OCI-M2 (cell line): ENCODE measurements around the gene TNC.

Source experiments
- DNase-seq: peaks from one replicate; lab custom pipeline; 2025; ENCODE audit not compliant: unreplicated experiment; lab: John Stamatoyannopoulos, UW

The TNC gene

DNA sequence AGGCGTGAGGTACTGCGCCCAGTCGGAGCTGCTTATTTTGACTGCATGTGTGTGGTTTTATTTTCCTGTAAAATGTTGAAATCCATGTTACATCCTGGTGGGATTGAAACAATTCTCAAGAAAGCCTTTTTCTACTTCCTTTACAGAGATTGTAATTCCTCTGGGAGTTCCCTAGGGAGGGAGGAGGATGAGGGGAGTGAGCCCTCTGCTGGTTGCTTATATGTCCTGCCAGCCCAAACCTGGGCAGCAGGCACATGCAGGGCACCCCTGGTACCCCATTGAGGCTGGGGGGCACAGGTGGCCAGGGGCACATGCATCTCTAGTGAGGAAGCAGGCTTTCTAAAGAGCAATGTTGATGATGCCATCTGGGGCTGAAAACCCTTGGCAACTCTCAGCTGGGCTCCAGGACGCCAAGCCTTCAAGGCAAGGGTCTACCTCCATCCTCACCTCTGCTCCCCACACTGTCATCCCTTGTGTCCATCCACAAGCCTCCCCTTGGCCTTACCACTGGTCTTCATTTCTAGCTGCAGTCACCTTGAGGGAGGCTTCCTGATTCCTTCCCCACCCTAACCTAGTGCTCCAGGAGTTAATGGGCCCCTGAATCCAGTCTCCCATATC lies 102.8 kb downstream of the TNC start:
- DNase-seq: no peak

DNA sequence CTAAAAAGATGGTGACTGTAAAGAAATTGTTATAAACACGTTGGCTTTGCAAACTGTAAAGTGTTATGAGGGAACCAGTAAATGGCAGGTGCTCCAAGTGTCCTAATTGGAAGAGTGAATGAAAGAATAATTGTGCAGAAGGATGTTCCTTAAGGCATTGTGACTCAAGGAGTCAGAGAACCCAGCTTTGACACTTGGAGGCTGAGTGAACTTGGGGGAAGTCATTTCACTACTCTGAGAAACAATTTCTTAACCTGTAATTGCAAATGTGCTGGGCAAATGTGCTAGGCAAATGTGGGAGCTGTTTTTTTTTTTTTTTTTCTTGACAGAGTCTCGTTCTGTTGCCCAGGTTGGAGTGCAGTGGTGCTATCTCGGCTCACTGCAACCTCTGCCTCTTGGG lies 103.5 kb downstream of the TNC start:
- DNase-seq: no peak

DNA sequence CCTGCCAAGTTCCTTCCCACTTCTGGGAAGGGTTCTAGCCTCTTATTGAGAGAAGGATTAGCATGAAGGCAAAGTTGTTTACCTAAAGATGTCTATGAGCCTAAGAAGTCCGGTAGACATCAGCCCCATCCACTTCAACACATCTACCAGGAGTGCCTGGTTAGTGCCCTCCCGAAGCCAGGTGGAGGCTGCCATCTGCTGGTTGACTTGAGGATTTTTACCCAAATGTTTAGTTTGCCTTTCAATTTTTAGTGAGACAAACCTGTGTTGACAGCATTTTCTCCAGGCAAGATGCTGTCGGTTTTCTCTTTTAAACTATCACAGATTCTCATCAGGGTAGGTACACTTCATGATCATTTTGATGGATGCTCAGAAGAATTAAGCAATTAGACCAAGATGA lies 104.0 kb downstream of the TNC start:
- no peak for DNase-seq

DNA sequence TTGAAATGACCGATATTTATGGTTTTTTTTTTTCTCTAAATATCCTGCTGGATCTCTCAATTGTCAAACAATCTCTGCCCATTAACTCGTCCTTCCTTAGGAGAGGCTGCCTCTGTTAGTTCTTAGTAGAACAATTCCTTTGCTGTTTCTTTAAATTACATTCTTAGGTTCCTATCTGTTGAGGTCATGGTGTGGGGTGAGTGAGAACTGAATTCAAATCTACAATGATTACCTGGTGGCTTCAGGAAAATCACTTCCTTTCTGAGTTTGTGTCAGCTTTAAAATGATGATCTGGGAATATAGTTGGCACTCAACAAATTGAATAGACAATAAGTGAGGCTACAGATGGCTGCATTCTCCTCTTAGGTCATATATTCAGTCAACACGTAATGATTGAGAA lies 105.5 kb downstream of the TNC start:
- no peak for DNase-seq

DNA sequence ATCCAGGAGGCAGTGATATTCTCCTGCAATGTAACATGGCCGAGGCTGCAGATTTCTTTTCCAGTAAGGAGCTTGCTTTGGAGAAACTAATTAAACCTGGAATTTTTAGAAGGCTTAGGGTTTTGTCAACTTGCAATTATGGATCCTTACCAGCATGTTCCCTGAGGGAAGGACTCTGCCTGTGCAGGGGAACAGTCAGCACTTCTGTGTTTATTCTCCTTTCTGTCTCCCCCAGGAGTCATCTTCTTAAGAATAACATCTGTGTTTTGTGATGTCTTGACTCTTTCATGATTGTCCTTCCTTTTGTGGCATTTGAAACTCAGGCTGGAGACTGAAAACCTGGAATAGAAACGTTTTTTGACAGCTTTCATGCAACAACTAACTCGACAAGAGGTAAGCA lies 107.1 kb downstream of the TNC start:
- no peak for DNase-seq

DNA sequence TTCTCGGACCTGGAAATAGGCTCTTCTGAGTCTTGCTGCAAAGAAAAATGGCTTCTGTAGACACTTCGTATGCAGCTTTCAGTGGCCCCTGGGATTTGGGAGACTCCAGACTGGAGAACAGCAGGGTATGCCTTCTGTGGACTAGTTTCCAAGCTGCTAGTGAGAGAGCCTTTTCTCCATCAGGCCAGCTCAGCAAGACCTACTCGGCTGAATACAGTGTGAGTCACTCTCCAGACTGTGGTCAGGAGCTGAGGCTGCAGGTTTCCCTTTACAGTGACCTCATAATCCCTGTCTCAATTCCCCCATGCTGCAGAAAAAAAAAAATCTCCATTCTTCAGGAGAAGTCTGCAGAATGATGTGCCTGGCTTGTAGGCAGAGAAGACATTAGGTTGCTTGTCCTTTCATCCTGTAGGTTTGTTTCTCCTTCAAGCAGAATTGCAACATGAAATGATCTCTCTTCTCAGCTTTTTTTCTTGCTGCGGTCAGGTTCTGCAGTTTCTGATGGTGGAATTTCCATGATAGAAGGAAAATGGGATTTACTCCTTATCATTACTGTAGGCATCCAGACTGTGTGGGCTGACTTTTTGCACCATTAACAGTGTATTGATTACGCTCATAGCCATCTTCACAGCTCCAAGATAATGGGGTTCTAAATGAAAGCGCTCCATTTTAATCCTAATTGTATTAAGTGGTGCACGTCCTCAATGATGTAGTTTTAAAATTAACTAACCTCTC lies 109.3 kb downstream of the TNC start:
- DNase-seq: no peak

DNA sequence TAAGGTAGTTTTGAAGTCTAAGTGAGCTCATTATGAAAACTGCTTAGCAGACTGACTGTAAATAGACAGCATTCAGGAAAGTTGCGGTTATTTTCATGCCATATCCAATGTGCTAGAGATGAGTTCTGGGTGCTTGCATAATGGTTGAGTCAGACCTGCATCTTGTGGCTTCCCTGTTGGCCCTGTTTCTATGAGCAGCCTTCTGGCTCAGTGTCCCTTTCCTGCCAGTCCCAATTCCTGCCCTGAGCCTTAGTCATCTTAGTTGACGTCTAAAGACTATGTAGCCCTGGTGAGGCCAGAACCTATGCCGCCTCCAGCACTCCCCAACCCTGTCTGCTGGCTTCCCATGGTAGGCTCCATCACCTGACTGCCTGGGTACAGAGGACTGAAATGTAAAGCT lies 111.3 kb downstream of the TNC start:
- no peak for DNase-seq

DNA sequence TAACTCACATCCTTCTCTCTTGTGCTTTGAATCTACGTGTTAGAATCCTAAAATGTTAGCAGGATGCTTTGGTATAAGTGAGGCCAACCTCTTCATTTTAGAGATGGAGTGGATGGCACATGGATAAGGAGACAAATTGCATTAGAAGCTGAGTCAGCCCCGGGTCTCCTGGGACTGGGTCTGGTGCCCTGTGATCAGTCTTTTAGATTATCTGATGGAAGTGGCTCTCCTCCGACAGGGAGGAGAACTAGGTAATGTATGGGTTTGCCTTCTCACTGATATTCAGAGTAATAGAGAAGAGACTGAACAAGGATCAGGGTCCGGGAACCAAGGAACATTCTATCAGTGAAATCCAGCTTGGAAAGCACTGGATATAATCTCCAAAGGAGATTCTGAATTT lies 112.6 kb downstream of the TNC start:
- no peak for DNase-seq

DNA sequence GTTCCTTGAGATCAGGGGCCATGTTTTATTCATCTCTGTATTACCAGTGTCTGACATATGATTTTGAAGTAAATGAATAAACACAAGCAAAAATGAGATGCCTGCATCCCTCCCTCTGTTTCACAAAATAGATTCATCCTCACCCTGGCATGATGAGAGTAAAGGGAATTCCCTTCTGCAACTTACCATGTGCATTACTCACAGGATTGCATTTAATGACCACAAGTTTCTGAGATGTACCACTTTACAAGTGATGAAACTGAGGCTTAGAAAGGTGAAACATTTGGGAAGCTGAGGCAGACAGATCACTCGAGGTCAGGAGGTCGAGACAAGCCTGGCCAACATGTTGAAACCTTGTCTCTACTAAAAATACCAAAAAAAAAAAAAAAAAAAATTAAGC lies 113.4 kb downstream of the TNC start:
- DNase-seq: no peak

DNA sequence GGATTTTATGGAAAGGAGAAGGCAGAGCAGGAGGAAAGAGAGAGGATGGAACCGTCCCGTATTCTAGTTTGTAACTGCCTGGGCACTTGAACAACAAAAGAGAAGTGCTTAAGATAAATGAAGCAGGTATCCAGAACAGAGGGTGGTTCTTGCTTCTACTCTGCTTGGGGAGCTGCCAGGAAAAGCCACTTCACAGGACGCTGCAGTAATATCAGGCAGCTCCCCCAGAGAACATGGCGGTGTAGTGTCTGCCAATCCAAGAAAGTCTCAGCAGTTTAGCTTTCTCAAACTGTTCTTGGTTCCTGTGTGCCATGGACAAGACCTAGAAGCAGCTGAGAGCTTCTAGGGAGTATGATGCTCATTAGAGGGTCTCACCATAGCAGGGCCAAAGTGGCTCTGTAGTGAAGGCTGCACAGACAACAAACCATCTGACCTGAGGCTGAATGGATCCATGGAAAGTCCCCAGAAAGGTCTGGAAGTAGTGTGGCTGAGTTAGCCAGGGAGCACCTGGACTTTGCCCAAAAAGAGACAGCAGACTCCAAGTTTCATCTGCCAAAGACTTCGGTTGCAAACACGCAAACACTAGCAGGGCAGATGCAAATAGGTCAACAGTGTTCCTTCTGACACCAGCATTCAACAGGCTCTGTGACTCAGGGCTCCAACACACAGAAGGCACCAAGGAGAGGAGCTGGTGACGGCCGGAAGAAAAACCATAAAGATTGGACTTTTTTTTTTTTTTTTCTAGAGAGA lies 115.4 kb downstream of the TNC start:
- no peak for DNase-seq

DNA sequence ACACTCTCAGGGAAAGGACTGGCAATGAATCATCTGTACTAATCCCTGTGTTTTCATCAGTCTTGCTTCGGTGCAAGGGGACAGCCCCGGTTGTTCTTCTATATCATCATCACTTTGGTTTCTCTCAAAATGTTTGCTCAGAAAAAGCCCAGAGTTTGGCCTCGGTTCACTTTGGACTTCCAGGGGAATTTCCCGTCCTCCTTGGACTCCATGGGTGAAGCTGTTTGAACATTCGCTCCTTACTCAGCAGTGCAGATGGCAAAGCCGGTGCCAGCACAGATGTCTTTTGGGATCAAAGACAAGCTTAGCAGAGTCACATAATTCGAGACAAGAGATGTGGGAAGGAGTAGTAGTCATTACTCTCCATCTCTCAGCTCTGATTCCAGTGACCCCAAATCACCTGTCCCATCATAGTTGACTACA lies 117.7 kb downstream of the TNC start:
- no peak for DNase-seq

DNA sequence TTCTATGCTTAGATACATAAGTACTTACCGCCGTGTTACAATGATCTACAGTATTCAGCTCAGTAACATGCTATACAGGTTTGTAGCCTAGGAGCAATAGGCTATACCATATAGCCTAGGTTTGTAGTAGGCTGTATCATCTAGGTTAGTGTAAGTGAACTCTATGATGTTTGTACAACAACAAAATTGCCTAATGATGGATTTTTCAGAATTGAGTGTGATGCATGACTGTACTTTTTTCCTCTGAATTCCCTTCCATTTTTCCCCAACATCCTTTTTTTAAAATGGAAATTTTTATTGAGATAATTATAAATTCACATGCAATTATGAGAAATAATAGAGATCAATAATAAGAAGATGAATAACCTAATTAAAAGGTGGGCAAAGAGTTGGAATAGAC lies 119.6 kb downstream of the TNC start:
- DNase-seq: no peak

DNA sequence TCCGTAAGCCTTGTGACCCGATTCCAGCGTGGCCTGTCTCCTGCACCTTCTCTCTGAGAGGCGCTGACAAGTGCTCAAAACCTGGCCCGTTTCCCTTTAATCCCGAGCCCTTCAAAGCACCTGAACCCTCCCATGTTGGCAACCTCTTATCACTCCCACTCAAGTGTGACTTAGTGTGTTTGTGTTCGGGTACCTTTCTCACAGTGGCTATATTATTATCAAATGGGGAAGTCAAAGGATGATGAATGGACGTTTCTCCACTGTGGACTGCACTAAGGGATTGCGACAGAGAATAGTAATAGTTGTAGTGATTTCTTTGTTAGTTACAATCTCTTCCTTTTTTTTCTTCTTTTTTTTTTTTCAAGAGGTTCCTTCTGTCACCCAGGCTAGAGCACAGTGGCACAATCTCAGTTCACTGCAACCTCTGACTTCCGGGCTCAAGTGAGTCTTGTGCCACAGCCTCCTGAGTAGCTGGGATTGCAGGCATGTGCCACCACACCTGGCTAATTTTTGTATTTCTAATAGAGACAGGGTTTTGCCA lies 122.2 kb downstream of the TNC start:
- no peak for DNase-seq

DNA sequence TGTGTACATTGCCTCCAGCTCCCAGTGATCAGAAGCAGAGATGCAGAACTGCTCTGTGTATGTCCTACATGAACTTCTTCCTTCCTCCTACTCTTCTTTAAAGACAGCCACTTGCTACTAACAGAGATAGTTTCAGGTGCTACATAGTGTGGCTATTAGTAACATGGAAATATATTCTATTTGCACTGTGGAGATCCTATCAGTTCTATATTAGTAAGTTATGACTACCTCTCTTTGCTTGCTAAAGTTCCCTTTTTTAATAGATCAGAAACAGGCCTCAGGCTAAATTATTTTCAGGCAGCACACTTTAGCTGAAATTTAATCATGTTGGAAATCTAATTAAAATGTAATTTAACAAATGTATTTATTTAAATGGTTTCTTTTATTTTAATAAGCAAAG lies 123.2 kb downstream of the TNC start:
- no peak for DNase-seq

DNA sequence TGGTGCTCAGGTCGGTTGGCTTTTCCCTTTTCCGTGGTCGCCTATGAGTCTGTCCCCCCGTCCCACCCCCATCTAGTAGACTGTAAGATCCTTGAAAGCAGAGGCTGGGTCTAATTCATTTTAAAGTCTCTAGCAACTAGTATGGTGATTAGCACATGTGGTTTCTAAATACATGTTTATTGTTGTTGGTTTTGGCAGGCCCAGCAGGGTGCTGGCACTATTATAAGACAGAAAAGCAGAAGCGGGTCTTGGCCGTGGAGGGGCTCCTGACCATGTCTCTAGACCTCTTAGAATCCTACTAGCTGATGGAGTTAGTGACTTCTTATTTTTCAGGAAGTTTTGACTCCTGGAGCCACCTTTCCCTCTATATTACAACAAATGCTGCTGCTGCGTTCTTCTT lies 126.1 kb downstream of the TNC start:
- no peak for DNase-seq

DNA sequence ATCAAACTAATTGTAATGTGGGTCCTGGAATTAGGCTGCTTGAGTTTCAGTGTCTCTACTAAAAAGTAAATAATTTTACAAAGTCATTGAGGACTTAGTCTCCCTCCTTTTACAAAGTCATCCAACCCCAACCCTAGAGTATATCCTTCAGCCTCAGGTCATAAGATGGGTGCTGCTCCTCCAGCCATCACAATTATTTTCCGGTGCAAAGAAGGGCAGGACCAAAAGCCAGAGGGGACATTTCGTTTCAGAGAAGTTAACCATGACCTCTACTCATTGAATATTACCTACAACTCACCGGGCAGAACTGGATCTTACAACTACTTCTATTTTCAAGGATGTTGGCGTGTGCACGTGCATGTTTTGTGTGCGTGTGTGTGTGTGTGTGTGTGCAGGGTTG lies 127.1 kb downstream of the TNC start:
- DNase-seq: no peak

DNA sequence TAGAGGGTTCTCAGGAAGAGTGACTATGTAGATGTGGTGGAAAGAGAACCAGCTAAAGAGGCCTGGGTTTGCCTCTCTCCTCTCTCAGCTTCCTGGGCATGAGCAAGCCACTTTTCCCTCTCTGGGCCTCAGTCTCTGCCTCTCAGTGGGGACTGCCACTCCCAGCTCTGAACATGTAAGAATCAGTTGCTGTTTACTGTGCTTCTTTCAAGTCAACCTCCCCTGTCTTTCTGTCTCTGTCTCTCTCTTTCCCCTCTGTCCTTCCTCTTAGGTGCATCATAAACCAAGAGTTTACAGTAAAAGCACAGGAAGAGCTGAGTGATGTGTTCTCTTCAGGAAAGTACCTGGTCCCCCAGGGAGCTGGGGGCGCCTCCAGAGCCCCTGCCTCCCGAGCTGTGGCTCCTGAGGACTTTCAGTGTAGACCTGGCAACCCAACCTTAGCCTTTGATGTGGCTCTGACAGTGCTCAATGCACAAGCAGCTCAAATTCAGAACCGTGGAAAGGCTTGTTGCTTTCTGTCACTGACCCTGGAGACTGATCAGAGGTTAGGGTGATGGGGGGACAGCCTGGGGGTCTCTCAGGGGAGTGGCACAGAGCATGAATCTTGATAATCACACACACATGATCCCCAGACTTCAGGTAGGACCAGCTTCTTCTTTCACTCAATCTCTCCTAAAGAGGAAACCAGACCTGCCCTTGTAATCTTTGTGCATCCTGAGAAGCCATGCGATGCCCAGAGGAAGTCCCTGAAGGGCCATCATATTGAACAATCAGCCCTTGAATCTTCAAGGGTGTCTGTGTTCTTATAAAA lies 128.2 kb downstream of the TNC start:
- no peak for DNase-seq

DNA sequence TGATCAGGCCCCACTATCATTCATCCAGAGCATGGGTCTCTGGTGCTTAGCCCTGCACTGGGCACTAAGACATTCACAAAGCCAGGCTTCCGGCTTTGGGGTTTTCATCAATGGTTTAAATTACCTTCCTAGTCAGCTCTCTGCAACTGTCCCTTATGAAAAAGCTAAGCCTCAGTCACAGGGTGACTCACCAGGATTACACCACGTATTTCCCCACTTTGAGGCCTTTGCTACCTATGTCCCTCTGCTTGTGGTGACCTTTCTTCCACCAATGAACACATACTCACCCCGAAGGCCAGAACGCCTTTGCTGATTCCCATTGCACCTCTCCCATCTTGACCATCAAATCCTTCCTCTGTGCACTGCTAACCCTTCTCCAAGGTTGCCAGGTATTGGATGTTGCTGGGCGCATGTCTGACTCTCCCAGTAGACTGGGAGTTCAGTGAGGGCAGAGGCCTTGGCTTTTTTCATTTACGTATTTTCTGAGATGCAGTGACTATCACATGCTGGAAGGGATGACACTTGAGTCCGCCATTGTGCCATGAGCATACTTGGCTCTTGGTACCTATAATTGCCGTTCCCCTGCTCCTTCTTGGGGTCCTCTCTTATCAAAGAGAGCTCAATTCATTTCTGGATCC lies 128.9 kb downstream of the TNC start:
- no peak for DNase-seq

DNA sequence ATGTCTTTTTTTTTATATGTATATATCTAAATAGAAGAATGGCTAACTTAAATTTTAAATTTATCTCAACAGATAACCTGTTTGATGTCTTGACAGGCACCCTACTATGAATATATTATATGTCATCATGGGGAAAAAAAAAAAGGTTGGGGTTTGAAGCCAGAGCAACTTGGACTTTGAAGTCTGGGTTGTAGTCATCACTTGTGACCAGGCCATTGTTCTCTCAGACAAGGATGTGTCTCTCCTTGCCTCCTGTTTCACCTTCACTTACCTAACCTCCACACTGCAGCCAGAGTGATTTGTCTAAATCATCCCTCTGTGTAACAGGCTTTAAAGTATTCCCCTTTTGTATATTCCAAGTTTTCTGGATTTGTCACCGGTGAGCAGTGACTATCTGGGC lies 130.8 kb downstream of the TNC start:
- DNase-seq: no peak

DNA sequence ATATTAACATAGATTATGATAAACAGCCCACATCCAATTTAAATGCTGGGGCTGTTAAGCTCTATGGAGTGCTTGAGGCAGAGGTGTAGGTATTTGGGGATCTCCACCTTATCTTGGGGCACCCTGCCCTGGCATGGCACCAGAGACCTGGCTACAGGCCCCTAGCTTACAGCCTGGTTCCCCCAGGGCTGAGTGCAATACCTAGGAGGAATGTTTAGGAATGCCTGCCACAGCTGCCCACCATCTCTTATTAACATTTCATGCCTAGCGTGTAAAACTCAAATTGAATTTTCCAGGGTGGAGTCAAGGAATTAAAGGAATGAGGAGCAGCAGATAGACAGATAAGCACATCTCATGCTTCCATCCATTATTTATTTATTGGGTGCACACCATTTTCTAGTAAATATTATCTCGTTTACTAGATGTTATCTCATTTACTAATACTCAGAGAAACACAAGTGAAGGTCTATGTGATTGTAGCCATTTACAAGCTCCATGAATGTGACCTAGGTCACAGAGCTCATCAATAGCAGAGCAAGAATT lies 131.9 kb downstream of the TNC start:
- DNase-seq: no peak

DNA sequence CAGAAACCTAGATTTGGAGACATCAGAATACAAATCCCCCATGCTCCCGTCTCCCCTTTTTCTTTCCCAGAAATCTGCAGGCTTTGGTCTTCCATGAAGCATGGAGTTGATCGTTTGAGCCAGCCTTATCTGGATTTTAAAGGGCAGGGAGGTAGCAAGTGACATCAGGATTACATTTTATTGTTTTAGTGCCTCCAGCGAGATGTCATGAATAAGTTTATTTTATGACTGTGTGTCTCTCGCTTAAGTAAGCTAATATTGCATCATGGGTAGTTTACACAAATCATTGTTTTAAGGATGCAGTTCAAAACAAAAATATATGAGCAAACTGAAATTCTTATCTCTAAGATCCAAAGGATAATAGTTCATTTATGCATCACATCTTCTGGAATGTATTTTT lies 136.9 kb downstream of the TNC start:
- DNase-seq: no peak
